ENCODE results near the gene TYW5. TPM values are rescaled to one million over a fixed set of nuclear protein-coding genes. Genes with fewer than 3 reads are reported as not detected.

Gene TYW5
- polyA plus RNA-seq, 3 donors, result 1.5 to 3.5 (median 1.6) TPM

DNA sequence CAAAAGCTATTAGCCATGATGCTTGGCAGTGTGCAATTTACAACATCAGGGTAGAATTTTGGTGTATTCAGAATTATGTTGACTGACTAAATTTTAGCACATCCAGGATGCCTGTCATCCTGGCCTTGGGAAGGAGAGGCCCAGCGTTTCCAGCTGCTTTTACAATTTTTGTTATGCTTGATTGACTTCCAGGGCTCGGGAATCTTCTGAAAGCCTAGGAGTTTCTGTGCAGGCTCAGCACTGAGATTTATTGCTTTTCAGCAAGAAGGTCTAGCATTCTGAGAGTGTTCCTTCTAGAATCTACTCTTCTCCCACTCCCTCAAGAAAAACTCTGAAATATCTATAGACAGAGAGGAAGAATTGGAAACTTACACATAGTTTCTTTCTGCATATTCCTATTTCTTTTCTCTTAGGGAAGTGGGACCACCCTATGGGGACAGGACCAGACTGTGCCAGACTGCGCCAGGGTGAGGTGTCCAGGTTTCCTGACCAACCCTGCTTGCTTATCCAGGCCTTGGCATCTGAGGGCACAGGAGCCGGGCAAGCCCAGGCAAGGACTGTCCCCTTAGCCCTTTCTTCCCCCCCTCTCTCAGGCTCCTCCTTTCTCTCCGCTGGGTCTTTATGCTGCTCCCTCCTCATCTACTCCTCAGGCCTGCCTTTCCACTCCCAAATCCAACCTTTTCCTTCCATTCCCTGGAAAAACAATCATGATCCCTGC, 27.0 kb upstream of the TYW5 start:
- Histone ChIP-seq H3K9me3 (replicated peaks in 1 of 2; ENCODE audit: control insufficient read depth in 1 of 2, insufficient read depth in 1 of 2, low read length in 2 of 2) (no peaks in the 10 kb centered on the region), H3K27ac (ENCODE audit: low read depth in 1 of 2, low read length in 2 of 2) (no peak overlapping the region), H3K4me3 (replicated peaks in 1 of 3; ENCODE audit: low read depth in 2 of 3, low read length in 3 of 3) (no peak overlapping the region), H3K36me3 (replicated peaks in 1 of 2; ENCODE audit: control insufficient read depth in 1 of 2, insufficient read depth in 2 of 2, low read length in 2 of 2) (no peaks in the 10 kb centered on the region), H2AFZ (ENCODE audit: insufficient read depth, low read depth, low read length, poor library complexity, severe bottlenecking) (no peak overlapping the region), H3K9ac (ENCODE audit: insufficient read depth, low read length, poor library complexity, severe bottlenecking) (no peak overlapping the region), H3K4me2 (replicated peaks; ENCODE audit: extremely low read depth, low read length, poor library complexity, severe bottlenecking) (no peak overlapping the region), H3K27me3 (ENCODE audit: control insufficient read depth in 2 of 2, insufficient read depth in 2 of 2, low read length in 2 of 2) (no peaks in the 10 kb centered on the region), H3K79me2 (ENCODE audit: insufficient read depth, low read length) (no peaks in the 10 kb centered on the region), H3K4me1 (ENCODE audit: control insufficient read depth in 1 of 2, insufficient read depth in 2 of 2, low read length in 2 of 2) (no peaks in the 10 kb centered on the region), H4K20me1 (ENCODE audit: insufficient read depth, low read length) (no peaks in the 10 kb centered on the region)
- H3K27me3 Mint-ChIP-seq (ENCODE audit: low read depth in 3 of 3), result peaks cover 2 to 4% (median 2%) of the 10 kb centered on the region in 3 donors
- intact Hi-C loops (cut with micrococcal nuclease), result loop anchor here (5.0 to 10.0 kb wide), 3 partner anchors 490 to 723 kb away; no protein-coding TSS in a partner anchor
- no peak overlapping the region for H3K4me3 Mint-ChIP-seq
- H3K9me3 Mint-ChIP-seq, result peaks cover 0 to 6% (median 0%) of the 10 kb centered on the region in 7 donors
- no peaks in the 10 kb centered on the region for H3K36me3 Mint-ChIP-seq
- no peak for DNase-seq
- peaks cover 10% of the 10 kb centered on the region for H3K4me1 Mint-ChIP-seq
- WGBS (ENCODE audit: insufficient coverage), result 100% methylated on average over 5 of the region's 5 CpGs
- TF ChIP-seq, protein P1, sequence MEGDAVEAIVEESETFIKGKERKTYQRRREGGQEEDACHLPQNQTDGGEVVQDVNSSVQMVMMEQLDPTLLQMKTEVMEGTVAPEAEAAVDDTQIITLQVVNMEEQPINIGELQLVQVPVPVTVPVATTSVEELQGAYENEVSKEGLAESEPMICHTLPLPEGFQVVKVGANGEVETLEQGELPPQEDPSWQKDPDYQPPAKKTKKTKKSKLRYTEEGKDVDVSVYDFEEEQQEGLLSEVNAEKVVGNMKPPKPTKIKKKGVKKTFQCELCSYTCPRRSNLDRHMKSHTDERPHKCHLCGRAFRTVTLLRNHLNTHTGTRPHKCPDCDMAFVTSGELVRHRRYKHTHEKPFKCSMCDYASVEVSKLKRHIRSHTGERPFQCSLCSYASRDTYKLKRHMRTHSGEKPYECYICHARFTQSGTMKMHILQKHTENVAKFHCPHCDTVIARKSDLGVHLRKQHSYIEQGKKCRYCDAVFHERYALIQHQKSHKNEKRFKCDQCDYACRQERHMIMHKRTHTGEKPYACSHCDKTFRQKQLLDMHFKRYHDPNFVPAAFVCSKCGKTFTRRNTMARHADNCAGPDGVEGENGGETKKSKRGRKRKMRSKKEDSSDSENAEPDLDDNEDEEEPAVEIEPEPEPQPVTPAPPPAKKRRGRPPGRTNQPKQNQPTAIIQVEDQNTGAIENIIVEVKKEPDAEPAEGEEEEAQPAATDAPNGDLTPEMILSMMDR (IDR thresholded peaks at IDR 0.05), result no peak
- peak overlapping the region in 1 of 7 donors; percentile 62 for H3K27ac Mint-ChIP-seq

DNA sequence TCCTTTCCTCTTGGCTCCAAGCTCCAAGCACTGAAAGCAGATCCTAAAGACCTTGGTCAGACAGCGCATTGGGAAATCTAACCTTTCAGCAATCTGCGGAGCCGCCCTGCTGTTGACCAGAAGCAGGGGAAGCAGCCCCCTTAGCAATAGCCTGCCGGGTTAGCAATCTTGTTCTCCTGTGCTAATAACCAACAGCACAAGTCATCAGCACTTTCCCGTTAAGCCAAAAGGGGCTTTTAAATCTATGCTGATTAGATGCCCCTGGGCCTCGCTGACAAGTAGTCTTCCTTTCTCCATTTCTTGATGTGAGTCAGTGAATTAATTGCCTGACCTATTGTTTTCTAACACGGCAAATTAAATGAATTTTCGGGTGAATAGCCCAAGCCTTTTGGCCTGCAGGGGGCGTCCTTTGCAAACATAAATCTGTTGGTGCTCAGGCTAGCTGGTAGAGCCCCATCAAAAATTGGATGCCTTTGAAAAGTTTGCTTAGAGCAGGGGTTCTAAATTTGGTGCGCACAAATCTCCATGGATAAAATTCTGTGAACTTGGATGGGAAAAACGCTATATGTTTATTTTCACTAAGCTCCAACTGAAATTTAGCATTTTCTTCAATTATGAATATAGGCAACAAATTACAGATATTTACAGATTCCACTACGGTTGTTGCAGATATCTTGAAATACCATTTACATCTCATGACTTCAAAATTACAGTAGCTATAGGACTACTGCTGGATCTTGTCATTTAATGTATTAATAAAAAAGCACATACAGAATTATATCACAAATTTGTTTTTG, 24.7 kb upstream of the TYW5 start:
- Histone ChIP-seq H3K4me3 (replicated peaks in 1 of 3; ENCODE audit: low read depth in 2 of 3, low read length in 3 of 3) (no peak overlapping the region), H3K4me2 (replicated peaks; ENCODE audit: extremely low read depth, low read length, poor library complexity, severe bottlenecking) (no peak overlapping the region), H3K36me3 (replicated peaks in 1 of 2; ENCODE audit: control insufficient read depth in 1 of 2, insufficient read depth in 2 of 2, low read length in 2 of 2) (no peaks in the 10 kb centered on the region), H3K9me3 (replicated peaks in 1 of 2; ENCODE audit: control insufficient read depth in 1 of 2, insufficient read depth in 1 of 2, low read length in 2 of 2) (no peaks in the 10 kb centered on the region), H3K9ac (ENCODE audit: insufficient read depth, low read length, poor library complexity, severe bottlenecking) (no peak overlapping the region), H4K20me1 (ENCODE audit: insufficient read depth, low read length) (no peaks in the 10 kb centered on the region), H3K27me3 (ENCODE audit: control insufficient read depth in 2 of 2, insufficient read depth in 2 of 2, low read length in 2 of 2) (no peaks in the 10 kb centered on the region), H3K79me2 (ENCODE audit: insufficient read depth, low read length) (no peaks in the 10 kb centered on the region), H3K27ac (ENCODE audit: low read depth in 1 of 2, low read length in 2 of 2) (no peak overlapping the region), H2AFZ (ENCODE audit: insufficient read depth, low read depth, low read length, poor library complexity, severe bottlenecking) (peak overlapping the region; percentile 19), H3K4me1 (ENCODE audit: control insufficient read depth in 1 of 2, insufficient read depth in 2 of 2, low read length in 2 of 2) (no peaks in the 10 kb centered on the region)
- H3K9me3 Mint-ChIP-seq, result peaks cover 0 to 2% (median 0%) of the 10 kb centered on the region in 7 donors
- DNase-seq, result peak; percentile 48 to 64 (median 57)
- intact Hi-C loops (cut with micrococcal nuclease), result loop anchor here (5.0 to 10.0 kb wide), 3 partner anchors 492 to 725 kb away; no protein-coding TSS in a partner anchor
- peaks cover 0 to 3% of the 10 kb centered on the region in 2 donors for H3K36me3 Mint-ChIP-seq
- 8% methylated on average over 8 of the region's 12 CpGs for WGBS (ENCODE audit: insufficient coverage)
- H3K4me3 Mint-ChIP-seq, result peak overlapping the region in 1 of 2 donors; percentile 9
- H3K27me3 Mint-ChIP-seq (ENCODE audit: low read depth in 3 of 3), result peaks cover 2 to 4% (median 2%) of the 10 kb centered on the region in 3 donors
- TF ChIP-seq, protein P1 (IDR thresholded peaks at IDR 0.05), result peak; percentile 84
- H3K27ac Mint-ChIP-seq, result no peak overlapping the region
- peaks cover 7% of the 10 kb centered on the region for H3K4me1 Mint-ChIP-seq

Data from CD14-positive monocyte (primary cell).